Activated T-cell treated with anti-CD3 and anti-CD28 coated beads for 48 hours (primary cell): ENCODE results near the gene DGLUCY.
A peak's percentile ranks its signal among the peaks of the same experiment; 100 is the strongest.
"Not testable (repeated sequence)": the region's sequence is repeated elsewhere in the genome, so short reads cannot be mapped to it uniquely, and the experiment has no call there.

Source experiments
- DNase-seq: peaks from one replicate; pipeline ENCODE4 v3.0.0-alpha.2; 2020; ENCODE audit warnings: low read depth

DGLUCY gene

DNA sequence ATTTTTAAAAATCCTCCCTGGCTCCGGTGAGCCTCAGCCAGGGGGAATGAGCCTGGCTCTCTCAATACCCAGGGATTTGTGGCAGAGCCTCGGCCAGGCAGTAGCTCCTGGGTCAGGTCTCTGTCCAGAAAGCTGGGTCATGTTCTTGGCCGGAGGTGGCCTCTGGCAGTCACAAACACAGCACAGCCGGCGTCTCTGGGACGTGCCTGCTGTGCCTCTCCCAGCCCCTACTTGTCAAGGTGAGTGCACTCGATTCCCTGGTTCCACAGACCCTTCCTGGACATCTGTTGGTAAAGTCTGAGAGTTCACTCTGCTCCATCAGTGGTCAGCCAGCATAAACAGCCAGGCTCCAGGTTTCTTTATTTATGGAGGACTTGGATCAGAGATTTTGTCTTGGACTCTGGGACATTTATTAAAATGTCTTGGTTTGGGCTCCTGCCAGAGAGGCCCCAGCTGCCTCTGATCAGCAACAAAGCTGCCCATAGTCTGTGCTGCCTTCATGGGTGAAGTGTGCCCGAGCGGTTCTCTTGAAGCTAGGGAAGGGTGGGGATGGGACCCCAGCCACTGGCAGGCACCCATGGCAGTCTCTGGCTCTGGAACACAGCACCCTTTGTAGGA, 56.7 kb downstream of the DGLUCY start:
- no peak for DNase-seq

GRCh38 chr14:91171291-91171690, 57.4 kb downstream of the DGLUCY start:
- no peak for DNase-seq

DNA sequence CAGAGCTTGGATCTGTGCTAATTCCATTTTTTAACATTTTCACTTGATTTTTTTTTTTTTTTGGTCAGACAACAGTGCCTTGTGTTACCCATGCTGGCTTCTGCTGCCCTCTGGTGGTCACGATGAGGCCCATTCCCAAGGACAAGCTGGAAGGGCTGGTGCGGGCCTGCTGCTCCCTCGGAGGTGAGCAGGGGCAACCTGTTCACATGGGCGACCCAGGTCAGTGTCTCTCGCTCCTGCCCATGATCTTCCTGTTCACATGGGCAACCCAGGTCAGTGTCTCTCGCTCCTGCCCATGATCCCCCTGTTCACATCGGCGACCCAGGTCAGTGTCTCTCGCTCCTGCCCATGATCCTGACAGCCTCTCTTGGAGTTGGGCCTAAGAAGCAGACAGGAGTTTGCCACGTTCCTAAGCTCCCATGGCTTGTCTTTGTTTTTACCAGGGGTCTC, 59.4 kb downstream of the DGLUCY start:
- peak; percentile 66 for DNase-seq

DNA sequence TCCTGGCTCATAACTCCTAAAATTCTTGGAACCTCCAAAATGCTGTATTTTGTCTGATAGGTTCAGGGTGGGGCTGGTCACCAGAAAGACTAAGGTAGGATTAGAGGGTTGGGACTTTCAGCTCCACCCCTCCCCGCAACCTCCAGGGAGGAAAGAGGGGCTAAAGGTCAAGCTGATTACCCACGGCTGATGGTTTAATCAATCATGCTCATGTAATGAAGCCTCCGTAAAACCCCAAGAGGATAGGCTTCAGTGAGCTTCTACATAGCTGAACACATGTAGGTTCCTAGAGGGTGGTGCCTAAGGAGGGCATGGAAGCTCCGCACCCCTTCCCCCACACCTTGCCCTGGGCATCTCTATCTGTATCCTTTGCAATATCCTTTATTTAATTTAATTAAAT, 60.0 kb downstream of the DGLUCY start:
- no peak for DNase-seq

DNA sequence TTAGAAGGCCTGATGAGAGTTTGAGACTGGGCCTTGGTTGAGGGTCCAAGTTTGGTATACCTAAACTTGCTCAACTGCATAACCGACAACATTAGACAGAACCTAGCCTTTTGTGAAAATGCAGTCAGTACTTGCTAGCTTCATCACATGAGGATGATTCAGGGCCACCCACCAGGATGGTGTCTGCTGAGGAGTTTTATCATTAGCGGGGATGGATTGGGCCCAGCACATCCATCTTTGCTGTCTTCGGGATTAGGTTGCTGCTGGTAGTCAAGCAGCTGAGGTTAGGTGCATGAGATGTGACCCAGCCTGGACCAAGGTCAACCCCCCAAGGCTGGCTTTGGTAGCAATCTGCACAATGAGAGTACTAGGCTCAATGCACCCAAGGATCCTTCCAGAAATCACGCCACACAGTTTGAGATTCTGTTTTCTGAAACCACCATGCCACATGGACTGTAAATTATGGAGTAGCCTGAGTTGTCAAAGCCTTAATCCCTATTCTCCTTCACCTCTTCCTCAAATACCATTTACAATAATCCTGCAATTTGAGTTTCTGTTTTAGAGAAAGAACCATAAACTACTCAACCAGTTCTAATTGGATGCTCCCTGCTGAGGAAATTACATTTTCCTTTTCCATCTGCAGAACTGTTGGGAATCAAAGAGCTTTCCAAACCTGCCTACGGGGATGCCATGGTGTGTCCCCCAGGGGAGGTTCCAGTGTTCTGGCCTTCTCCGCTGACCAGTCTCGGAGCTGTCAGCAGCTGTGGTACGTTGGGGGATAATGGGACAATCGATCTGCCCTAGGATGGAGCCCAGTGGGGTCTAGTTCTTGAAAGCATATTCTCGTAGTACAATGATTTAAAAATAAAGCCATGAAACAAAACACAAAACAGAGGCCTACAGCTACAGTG, 61.7 kb downstream of the DGLUCY start:
- DNase-seq, result no peak

GRCh38 chr14:91177073-91178034, 63.5 kb downstream of the DGLUCY start:
- peak; percentile 43 for DNase-seq

DNA sequence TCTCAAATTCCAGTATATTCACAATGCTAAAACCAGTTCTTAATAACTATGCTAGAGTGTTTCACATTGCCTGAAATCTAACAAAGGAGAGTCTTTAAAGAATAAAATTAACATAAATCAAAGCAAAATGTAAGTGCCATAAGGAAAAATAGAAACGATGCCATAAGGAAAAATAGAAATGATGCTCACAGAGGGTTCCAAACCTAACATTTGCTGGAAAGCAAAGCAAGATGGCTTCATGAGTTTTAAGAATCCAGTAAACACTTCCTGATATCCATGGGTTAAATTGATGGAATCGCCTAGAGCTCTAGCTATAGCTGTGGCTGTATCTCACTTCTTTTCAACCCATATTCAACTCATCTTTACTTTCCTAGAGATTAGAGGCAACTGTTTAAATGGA, 66.7 kb downstream of the DGLUCY start:
- DNase-seq, result no peak

- DNase-seq, result not testable (repeated sequence)
Observed at GRCh38 chr14:91182753-91183152, 68.9 kb downstream of the DGLUCY start.

GRCh38 chr14:91184559-91184958, 70.7 kb downstream of the DGLUCY start:
- no peak for DNase-seq

DNA sequence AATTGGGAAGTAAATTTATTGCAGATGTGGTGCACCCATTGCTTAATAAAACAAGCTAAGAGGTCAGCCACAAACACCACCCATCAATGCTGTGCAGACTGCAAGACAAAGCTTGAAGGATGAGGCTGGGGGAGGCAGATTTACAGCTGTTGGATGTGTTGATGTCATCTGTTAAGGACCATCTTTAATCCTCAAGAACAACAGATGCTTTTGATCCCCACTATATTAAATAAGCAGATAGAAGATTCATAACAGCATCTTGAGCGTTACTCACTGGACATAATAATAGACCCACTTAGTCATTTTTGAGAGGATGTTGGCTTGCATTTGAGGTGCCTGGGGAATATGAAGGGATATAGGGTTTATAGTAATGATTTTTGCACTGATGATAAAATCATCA, 71.8 kb downstream of the DGLUCY start:
- no peak for DNase-seq

GRCh38 chr14:91186515-91187066, 72.7 kb downstream of the DGLUCY start:
- no peak for DNase-seq

GRCh38 chr14:91187271-91187670, 73.4 kb downstream of the DGLUCY start:
- DNase-seq, result no peak

DNA sequence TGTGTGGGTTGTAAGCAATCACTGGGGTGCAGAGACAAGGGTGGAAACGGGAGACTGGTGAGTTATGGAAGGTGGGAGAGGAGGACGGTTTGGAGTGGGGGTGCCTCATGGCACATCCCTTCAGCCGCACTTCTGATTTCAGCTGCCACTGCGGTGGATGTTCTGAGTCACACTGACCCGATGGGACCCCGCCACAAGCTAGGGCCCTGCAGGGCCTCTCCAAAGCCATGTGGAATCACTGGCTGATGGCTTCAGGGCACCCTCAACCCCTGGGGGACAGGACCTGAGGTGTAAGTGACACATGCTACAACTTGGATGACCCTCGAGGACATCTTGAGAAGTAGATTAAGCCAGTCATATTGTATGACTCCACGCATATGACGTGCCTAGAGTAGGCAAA, 77.0 kb downstream of the DGLUCY start:
- no peak for DNase-seq

GRCh38 chr14:91193069-91193468, 79.2 kb downstream of the DGLUCY start:
- no peak for DNase-seq

DNA sequence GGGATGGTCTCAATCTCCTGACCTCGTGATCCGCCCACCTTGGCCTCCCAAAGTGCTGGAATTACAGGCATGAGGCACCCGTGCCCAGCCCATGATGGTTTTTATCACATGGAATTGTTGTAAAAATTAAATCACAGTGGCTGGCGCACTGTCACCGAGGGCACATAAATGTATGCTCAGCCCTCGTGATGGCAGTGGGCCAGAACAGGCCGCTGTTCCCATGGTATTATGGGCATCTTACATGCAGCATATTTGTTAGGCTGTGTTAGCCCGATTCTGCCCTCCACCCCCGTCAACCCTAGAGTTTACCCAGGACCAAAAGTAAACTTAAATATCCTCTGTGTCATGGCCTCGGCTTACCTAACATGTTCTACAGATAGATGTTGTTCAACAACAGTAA, 82.0 kb downstream of the DGLUCY start:
- no peak for DNase-seq

GRCh38 chr14:91197631-91198030, 83.8 kb downstream of the DGLUCY start:
- DNase-seq, result no peak

GRCh38 chr14:91200802-91201201, 86.9 kb downstream of the DGLUCY start:
- DNase-seq, result not testable (repeated sequence)

DNA sequence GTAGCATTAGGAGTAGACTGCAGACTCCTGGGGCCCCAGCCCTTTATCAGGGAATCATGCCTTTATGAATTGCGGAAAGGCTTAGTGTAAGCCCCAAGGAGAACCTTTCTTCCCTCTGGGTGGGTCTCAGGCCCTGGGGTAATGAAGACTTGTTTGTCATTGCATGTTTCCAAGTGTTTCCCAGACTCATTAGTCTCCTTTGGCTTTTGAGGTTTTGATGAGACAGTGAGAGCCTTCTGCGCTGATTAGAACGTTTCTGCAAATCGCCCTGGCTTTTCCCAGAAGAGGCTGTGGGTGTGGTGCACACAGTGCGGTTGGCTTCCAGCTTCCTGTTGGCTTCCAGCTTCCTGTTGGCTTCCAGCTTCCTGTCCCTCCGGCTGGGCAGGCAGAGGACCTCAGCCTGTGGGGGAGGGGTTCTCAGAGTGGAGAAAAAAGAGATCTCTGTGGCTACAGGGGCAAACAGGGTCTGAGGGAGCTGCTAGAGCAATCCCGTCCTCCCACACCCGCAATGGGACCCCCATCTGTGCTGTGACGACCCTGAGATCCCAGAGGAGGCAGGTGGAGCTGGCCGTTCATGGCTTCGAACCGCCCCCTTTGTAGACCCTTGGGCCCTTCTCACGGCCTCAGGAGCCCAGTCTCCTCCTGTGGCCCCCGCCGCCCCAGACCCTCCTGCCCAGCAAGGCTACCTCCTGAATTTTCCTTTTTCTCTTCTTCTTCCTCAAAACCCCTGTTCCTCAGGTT, 88.5 kb downstream of the DGLUCY start:
- DNase-seq, result no peak

DNA sequence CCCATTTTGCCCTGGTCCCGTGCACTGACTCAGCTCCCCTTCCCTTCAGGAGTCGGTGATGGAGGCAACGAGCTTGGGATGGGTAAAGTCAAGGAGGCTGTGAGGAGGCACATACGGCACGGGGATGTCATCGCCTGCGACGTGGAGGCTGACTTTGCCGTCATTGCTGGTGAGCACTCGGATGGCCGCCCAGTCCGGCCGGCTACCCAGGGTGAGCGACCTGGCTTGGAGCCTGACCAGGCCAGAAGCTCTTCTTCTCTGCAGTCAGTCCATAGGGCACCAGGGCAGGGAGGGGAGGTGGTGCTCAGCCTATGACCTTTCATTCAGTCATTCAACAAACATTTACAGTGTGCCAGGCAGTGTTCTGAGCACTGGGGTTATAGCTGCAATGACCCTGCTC, 90.8 kb downstream of the DGLUCY start:
- no peak for DNase-seq

DNA sequence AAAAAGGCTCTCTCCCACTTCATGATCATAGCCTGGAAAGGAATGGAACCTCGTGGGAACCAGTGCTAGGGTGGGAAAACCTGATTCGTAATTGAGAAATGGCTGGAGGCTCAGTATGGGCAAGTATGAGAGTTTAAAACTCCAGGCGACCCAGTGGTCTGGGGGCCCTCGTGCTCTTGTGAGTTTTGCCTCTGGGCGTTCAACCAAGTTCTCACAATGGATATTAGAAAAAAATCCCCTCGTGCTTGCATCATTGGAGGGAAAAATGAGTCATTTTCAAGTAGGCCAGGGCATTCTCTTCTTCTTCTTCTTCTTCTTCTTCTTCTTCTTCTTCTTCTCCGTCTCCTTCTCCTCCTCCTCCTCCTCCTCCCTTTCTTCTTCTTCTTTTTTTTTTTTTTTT, 91.6 kb downstream of the DGLUCY start:
- DNase-seq, result no peak

- DNase-seq, result no peak
Observed at GRCh38 chr14:91207008-91207407, 93.1 kb downstream of the DGLUCY start.
